Activated naive CD4-positive, alpha-beta T cell treated with anti-CD3 and anti-CD28 coated beads, Interleukin-2, amount 50 U/mL, for 24 hours (primary cell): Measurements from ENCODE around the gene SOCS7.
A peak's percentile ranks its signal among the peaks of the same experiment; 100 is the strongest.

ENCODE experiments used
- H3K27ac Mint-ChIP-seq: one replicate; pipeline ENCODE4 v1.8.0; 2021; ENCODE audit warnings: mild to moderate bottlenecking, mixed read lengths
- H3K27me3 Mint-ChIP-seq: one replicate; pipeline ENCODE4 v1.8.0; 2021; ENCODE audit warnings: mixed read lengths
- H3K36me3 Mint-ChIP-seq: one replicate; pipeline ENCODE4 v1.8.0; 2021; ENCODE audit warnings: mixed read lengths
- H3K4me1 Mint-ChIP-seq: one replicate; pipeline ENCODE4 v1.8.0; 2021; ENCODE audit warnings: mixed read lengths
- H3K4me3 Mint-ChIP-seq: one replicate; pipeline ENCODE4 v1.8.0; 2021; ENCODE audit warnings: mild to moderate bottlenecking, mixed read lengths
- H3K9me3 Mint-ChIP-seq: one replicate; pipeline ENCODE4 v1.8.0; 2021; ENCODE audit warnings: mixed read lengths

Gene SOCS7

GRCh38 chr17:38397227-38397626 is 45.6 kb downstream of the SOCS7 start:
- H3K27ac Mint-ChIP-seq = no peak overlapping the region
- no peak overlapping the region for H3K4me3 Mint-ChIP-seq
- no peaks in the 10 kb centered on the region for H3K9me3 Mint-ChIP-seq
- H3K27me3 Mint-ChIP-seq = no peaks in the 10 kb centered on the region
- no peaks in the 10 kb centered on the region for H3K4me1 Mint-ChIP-seq
- H3K36me3 Mint-ChIP-seq = peaks cover 13% of the 10 kb centered on the region

GRCh38 chr17:38400286-38400685 is 48.6 kb downstream of the SOCS7 start:
- no peaks in the 10 kb centered on the region for H3K27me3 Mint-ChIP-seq
- no peak overlapping the region for H3K27ac Mint-ChIP-seq
- H3K4me3 Mint-ChIP-seq = no peak overlapping the region
- no peaks in the 10 kb centered on the region for H3K4me1 Mint-ChIP-seq
- H3K36me3 Mint-ChIP-seq = peaks cover 13% of the 10 kb centered on the region
- no peaks in the 10 kb centered on the region for H3K9me3 Mint-ChIP-seq

GRCh38 chr17:38401459-38401858 is 49.8 kb downstream of the SOCS7 start:
- H3K27me3 Mint-ChIP-seq = no peaks in the 10 kb centered on the region
- H3K4me1 Mint-ChIP-seq = no peaks in the 10 kb centered on the region
- H3K4me3 Mint-ChIP-seq = no peak overlapping the region
- H3K36me3 Mint-ChIP-seq = peaks cover 13% of the 10 kb centered on the region
- H3K9me3 Mint-ChIP-seq = no peaks in the 10 kb centered on the region
- H3K27ac Mint-ChIP-seq = no peak overlapping the region

GRCh38 chr17:38402897-38403296 is 51.3 kb downstream of the SOCS7 start:
- Mint-ChIP-seq H3K4me3 (no peak overlapping the region), H3K36me3 (peaks cover 4% of the 10 kb centered on the region)

GRCh38 chr17:38403491-38403890 is 51.8 kb downstream of the SOCS7 start:
- H3K4me1 Mint-ChIP-seq = no peaks in the 10 kb centered on the region
- no peak overlapping the region for H3K27ac Mint-ChIP-seq
- no peak overlapping the region for H3K4me3 Mint-ChIP-seq
- H3K27me3 Mint-ChIP-seq = no peaks in the 10 kb centered on the region
- peaks cover 4% of the 10 kb centered on the region for H3K36me3 Mint-ChIP-seq
- no peaks in the 10 kb centered on the region for H3K9me3 Mint-ChIP-seq

More at GRCh38 chr17:38402897-38403296, 51.3 kb downstream of the SOCS7 start:
- Mint-ChIP-seq H3K9me3 (no peaks in the 10 kb centered on the region), H3K4me1 (no peaks in the 10 kb centered on the region), H3K27me3 (no peaks in the 10 kb centered on the region), H3K27ac (no peak overlapping the region)

GRCh38 chr17:38404174-38404943 is 52.7 kb downstream of the SOCS7 start:
- Mint-ChIP-seq H3K9me3 (no peaks in the 10 kb centered on the region), H3K4me1 (no peaks in the 10 kb centered on the region), H3K27me3 (no peaks in the 10 kb centered on the region), H3K4me3 (no peak overlapping the region), H3K36me3 (peaks cover 2% of the 10 kb centered on the region), H3K27ac (no peak overlapping the region)

GRCh38 chr17:38405654-38406053 is 54.0 kb downstream of the SOCS7 start:
- H3K27me3 Mint-ChIP-seq = no peaks in the 10 kb centered on the region
- H3K9me3 Mint-ChIP-seq = no peaks in the 10 kb centered on the region

GRCh38 chr17:38410201-38410600 is 58.6 kb downstream of the SOCS7 start:
- H3K4me1 Mint-ChIP-seq = no peaks in the 10 kb centered on the region
- H3K9me3 Mint-ChIP-seq = no peaks in the 10 kb centered on the region
- H3K27me3 Mint-ChIP-seq = no peaks in the 10 kb centered on the region
- no peaks in the 10 kb centered on the region for H3K36me3 Mint-ChIP-seq
- H3K4me3 Mint-ChIP-seq = no peak overlapping the region
- H3K27ac Mint-ChIP-seq = no peak overlapping the region

More at GRCh38 chr17:38405654-38406053, 54.0 kb downstream of the SOCS7 start:
- no peaks in the 10 kb centered on the region for H3K4me1 Mint-ChIP-seq
- no peaks in the 10 kb centered on the region for H3K36me3 Mint-ChIP-seq
- no peak overlapping the region for H3K4me3 Mint-ChIP-seq
- H3K27ac Mint-ChIP-seq = no peak overlapping the region

GRCh38 chr17:38415250-38416194 is 63.9 kb downstream of the SOCS7 start:
- H3K4me1 Mint-ChIP-seq = peaks cover 3% of the 10 kb centered on the region
- no peaks in the 10 kb centered on the region for H3K9me3 Mint-ChIP-seq
- no peak overlapping the region for H3K4me3 Mint-ChIP-seq
- no peak overlapping the region for H3K27ac Mint-ChIP-seq
- peaks cover 15% of the 10 kb centered on the region for H3K27me3 Mint-ChIP-seq
- no peaks in the 10 kb centered on the region for H3K36me3 Mint-ChIP-seq

GRCh38 chr17:38416840-38417209 is 65.2 kb downstream of the SOCS7 start:
- H3K27me3 Mint-ChIP-seq = peaks cover 15% of the 10 kb centered on the region

GRCh38 chr17:38417210-38417951 is 65.7 kb downstream of the SOCS7 start:
- no peaks in the 10 kb centered on the region for H3K36me3 Mint-ChIP-seq
- H3K27me3 Mint-ChIP-seq = peaks cover 15% of the 10 kb centered on the region
- no peaks in the 10 kb centered on the region for H3K9me3 Mint-ChIP-seq
- peaks cover 3% of the 10 kb centered on the region for H3K4me1 Mint-ChIP-seq
- no peak overlapping the region for H3K4me3 Mint-ChIP-seq
- no peak overlapping the region for H3K27ac Mint-ChIP-seq

More at GRCh38 chr17:38416840-38417209, 65.2 kb downstream of the SOCS7 start:
- no peak overlapping the region for H3K27ac Mint-ChIP-seq
- no peaks in the 10 kb centered on the region for H3K36me3 Mint-ChIP-seq
- H3K4me3 Mint-ChIP-seq = no peak overlapping the region
- H3K4me1 Mint-ChIP-seq = peaks cover 3% of the 10 kb centered on the region
- H3K9me3 Mint-ChIP-seq = no peaks in the 10 kb centered on the region

- Mint-ChIP-seq H3K36me3 (no peaks in the 10 kb centered on the region), H3K9me3 (no peaks in the 10 kb centered on the region), H3K27me3 (peaks cover 18% of the 10 kb centered on the region), H3K4me1 (peaks cover 3% of the 10 kb centered on the region), H3K4me3 (no peak overlapping the region), H3K27ac (no peak overlapping the region)
Observed at GRCh38 chr17:38418062-38418692, 66.5 kb downstream of the SOCS7 start.

GRCh38 chr17:38418693-38419507 is 67.3 kb downstream of the SOCS7 start:
- Mint-ChIP-seq H3K9me3 (no peaks in the 10 kb centered on the region), H3K27ac (no peak overlapping the region), H3K36me3 (no peaks in the 10 kb centered on the region), H3K4me3 (peak overlapping the region; percentile 72), H3K27me3 (peaks cover 20% of the 10 kb centered on the region), H3K4me1 (peaks cover 3% of the 10 kb centered on the region)

- Mint-ChIP-seq H3K4me3 (peak overlapping the region; percentile 23), H3K27me3 (peaks cover 22% of the 10 kb centered on the region), H3K27ac (no peak overlapping the region), H3K36me3 (no peaks in the 10 kb centered on the region), H3K9me3 (no peaks in the 10 kb centered on the region), H3K4me1 (peaks cover 3% of the 10 kb centered on the region)
Observed at GRCh38 chr17:38419508-38419981, 67.9 kb downstream of the SOCS7 start.
